HCT116 (cell line): ENCODE results near the gene ZFHX3. TPM values are rescaled to one million over a fixed set of nuclear protein-coding genes. Genes with fewer than 3 reads are reported as not detected.

Source experiments
- ATAC-seq: fragments of 200-7000 bp; cut with Tn5 transposase; 2 replicates; pipeline ENCODE4 v1.9.1; 2020; ENCODE audit warnings: mild to moderate bottlenecking, moderate library complexity
- BruUV-seq: library from RNA; stranded (reverse); fragments of 400-500 nt; replicated peaks from 2 replicates; lab custom pipeline; 2021; lab: Mats Ljungman, UMichigan
- CTCF ChIA-PET: fragments of 300-600 bp; sonication (Branson Sonifier 250); formaldehyde crosslinking; loops from one replicate; lab custom pipeline; 2021; ENCODE audit warnings: antibody characterized with exemption; lab: Charles Lee
- POLR2A ChIA-PET: fragments of 300-600, 350-600 bp; sonication (Branson Sonifier 250); formaldehyde crosslinking; loops from one replicate; lab custom pipeline; 2021; ENCODE audit warnings: antibody characterized with exemption; lab: Charles Lee
- RAD21 ChIA-PET, 2 experiments: fragments of 300-600 bp; sonication (Branson Sonifier 250); formaldehyde crosslinking; loops; one replicate each; lab custom pipeline; 2023; ENCODE audit warnings: low total read pairs in 2 of 2; ENCODE audit not compliant: uncharacterized antibody in 2 of 2, unreplicated experiment in 2 of 2, low non-redundant PET in 1 of 2; lab: Charles Lee
- DNase-seq: peaks from one replicate; pipeline ENCODE4 v3.0.0-alpha.2; 2010; ENCODE audit warnings: low read depth, low spot score
- H2AFZ ChIP-seq: fragments of 200-600 bp; shearing (Covaris generic), sonication (generic); 2 replicates; pipeline ENCODE4 v1.6.1; 2017; ENCODE audit warnings: low read depth, mixed run types, mixed read lengths, antibody characterized with exemption, low read length; ENCODE audit not compliant: poor library complexity, severe bottlenecking
- H3K27ac ChIP-seq: 2 replicates; pipeline ENCODE4 v1.5.1; 2012; ENCODE audit warnings: low read depth, low read length
- H3K27me3 ChIP-seq: fragments of 200-600 bp; sonication (generic); 2 replicates; pipeline ENCODE4 v1.6.1; 2016; ENCODE audit warnings: mixed run types, low read length, mixed read lengths; ENCODE audit not compliant: insufficient read depth
- H3K36me3 ChIP-seq, 2 experiments: fragments of 200-500 bp in 1 of 2; fragments of 200-600 bp in 1 of 2; sonication (Bioruptor generic) in 1 of 2; sonication (generic) in 1 of 2; 2 replicates each; pipeline versions ENCODE4 v1.5.1 to v1.6.1; 2014 to 2016; ENCODE audit warnings: low read length in 2 of 2, inconsistent platforms in 1 of 2, mixed read lengths in 1 of 2, mixed run types in 1 of 2; ENCODE audit not compliant: insufficient read depth in 2 of 2, control insufficient read depth in 1 of 2
- H3K4me1 ChIP-seq, 2 experiments: fragments of 200-600 bp in 1 of 2; sonication (generic) in 1 of 2; 2 replicates each; pipeline versions ENCODE4 v1.5.1 to v1.6.1; 2012 to 2017; ENCODE audit warnings: low read length in 2 of 2, inconsistent platforms in 1 of 2, mild to moderate bottlenecking in 1 of 2, mixed read lengths in 1 of 2, mixed run types in 1 of 2, moderate library complexity in 1 of 2; ENCODE audit not compliant: insufficient read depth in 2 of 2, control insufficient read depth in 1 of 2
- H3K4me2 ChIP-seq: fragments of 200-600 bp; sonication (generic); 2 replicates; pipeline ENCODE4 v1.6.1; 2017; ENCODE audit warnings: mixed run types, low read length, mixed read lengths
- H3K4me3 ChIP-seq, 2 experiments: fragments of 200-600 bp in 1 of 2; sonication (generic) in 1 of 2; replicated peaks in 1 of 2; 2 replicates each; pipeline ENCODE4 v1.5.1; 2011 to 2016; ENCODE audit warnings: low read length in 2 of 2, control low read depth in 1 of 2, low read depth in 1 of 2, mild to moderate bottlenecking in 1 of 2, mixed read lengths in 1 of 2, mixed run types in 1 of 2
- H3K79me2 ChIP-seq: fragments of 200-600 bp; sonication (generic); 2 replicates; pipeline ENCODE4 v1.6.1; 2017; ENCODE audit warnings: mild to moderate bottlenecking, mixed run types, low read length, moderate library complexity, mixed read lengths; ENCODE audit not compliant: insufficient read depth
- H3K9ac ChIP-seq: fragments of 200-600 bp; sonication (generic); 2 replicates; pipeline ENCODE4 v1.6.1; 2016; ENCODE audit warnings: low read length, mixed read lengths
- H3K9me2 ChIP-seq: fragments of 200-600 bp; sonication (generic), shearing (Covaris generic); 2 replicates; pipeline ENCODE4 v1.6.1; 2017; ENCODE audit warnings: mixed run types, mild to moderate bottlenecking, moderate library complexity; ENCODE audit not compliant: insufficient read depth
- H3K9me3 ChIP-seq, 2 experiments: fragments of 200-500 bp in 1 of 2; fragments of 200-600 bp in 1 of 2; sonication (Bioruptor generic) in 1 of 2; sonication (generic) in 1 of 2; 2 replicates each; pipeline ENCODE4 v1.6.1; 2014 to 2017; ENCODE audit warnings: low read length in 2 of 2, mixed read lengths in 2 of 2, inconsistent platforms in 1 of 2, low read depth in 1 of 2, mild to moderate bottlenecking in 1 of 2, mixed run types in 1 of 2, moderate library complexity in 1 of 2; ENCODE audit not compliant: control insufficient read depth in 1 of 2, insufficient read depth in 1 of 2
- H4K20me1 ChIP-seq: fragments of 200-600 bp; sonication (generic), shearing (Covaris generic); 2 replicates; pipeline ENCODE4 v1.6.1; 2017; ENCODE audit warnings: mixed run types, mild to moderate bottlenecking, moderate library complexity; ENCODE audit not compliant: insufficient read depth
- EZH2 ChIP-seq: fragments of 200-600 bp; sonication (generic); IDR thresholded peaks from 2 replicates; pipeline ENCODE4 v1.6.1; 2017; ENCODE audit warnings: antibody characterized with exemption, mixed run types
- EZH2phosphoT487 ChIP-seq: fragments of 200-600 bp; IDR thresholded peaks from 2 replicates; pipeline ENCODE4 v1.6.1; 2018; ENCODE audit warnings: antibody characterized with exemption, borderline replicate concordance
- RAD21 ChIP-seq: IDR thresholded peaks from 2 replicates; pipeline ENCODE4 v1.6.1; 2012; ENCODE audit warnings: low read depth, mild to moderate bottlenecking
- TCF7L2 ChIP-seq: IDR thresholded peaks from 2 replicates; pipeline ENCODE4 v1.7.0; 2011; ENCODE audit warnings: borderline replicate concordance, inconsistent platforms; ENCODE audit not compliant: insufficient read depth, insufficient read length; ENCODE audit errors: extremely low read depth
- intact Hi-C: fragments of 100-400 bp; cut with micrococcal nuclease; formaldehyde crosslinking; loops from 2 replicates; pipeline ENCODE4 v1.10.0; 2022
- total RNA-seq: library from RNA; stranded (reverse); gene quantifications from one replicate; pipeline ENCODE4 v1.2.1, GENCODE V29; 2021; ENCODE audit not compliant: unreplicated experiment
- TF ChIP-seq, protein P1 (sequence below), 3 experiments: fragments of 200-600 bp in 1 of 3; sonication (generic) in 1 of 3; IDR thresholded peaks in 2 of 3; conservative IDR thresholded peaks in 1 of 3; 2 replicates each; pipeline ENCODE4 v1.5.1; 2012 to 2017; ENCODE audit warnings: low read depth in 2 of 3, low read length in 2 of 3, antibody characterized with exemption in 1 of 3, borderline replicate concordance in 1 of 3, control low read depth in 1 of 3, mild to moderate bottlenecking in 1 of 3, mixed read lengths in 1 of 3, mixed run types in 1 of 3, moderate library complexity in 1 of 3; ENCODE audit not compliant: insufficient read depth in 1 of 3

The ZFHX3 gene
- total RNA-seq, 1 experiment from 2014 or later: 6.3 TPM

DNA sequence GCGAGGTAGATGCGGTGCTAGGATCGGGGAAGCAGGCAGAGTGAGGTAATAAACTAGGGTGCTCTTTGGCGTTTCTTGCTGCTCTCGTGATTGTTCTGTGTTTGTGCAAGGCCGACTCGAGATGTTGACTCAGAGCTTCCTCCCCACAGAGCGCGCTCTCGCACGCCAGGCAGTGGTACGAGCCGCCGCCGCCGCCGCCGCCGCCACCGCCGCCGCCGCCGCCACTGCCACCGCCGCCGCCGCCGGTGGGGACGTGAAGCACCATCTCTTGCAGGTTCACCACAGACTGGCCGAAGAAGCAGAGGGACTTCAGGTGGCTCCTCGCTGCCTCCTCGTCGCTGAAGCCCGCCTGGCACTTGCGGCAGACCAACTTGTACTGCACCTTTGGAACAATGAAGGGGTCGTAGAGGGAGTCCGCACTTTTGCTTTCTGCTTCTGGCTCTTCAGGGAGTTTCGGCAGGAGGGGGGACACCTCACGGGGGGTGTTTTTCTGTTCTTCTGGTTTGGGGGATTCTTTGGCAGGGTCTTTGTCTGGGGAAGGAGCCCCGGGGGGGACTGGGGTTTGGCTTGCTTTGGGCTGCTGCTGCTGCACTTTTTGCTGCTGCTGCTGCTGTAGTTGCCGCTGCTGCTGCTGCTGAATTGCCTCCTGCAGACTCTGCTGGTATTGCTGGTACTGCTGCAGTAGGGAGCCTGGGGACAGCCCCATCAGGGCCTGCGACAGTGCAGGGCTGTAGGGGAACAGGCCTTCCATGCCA, 260.2 kb downstream of the ZFHX3 start:
- Histone ChIP-seq H3K36me3 (no peaks in the 10 kb centered on the region), H3K4me1 (no peaks in the 10 kb centered on the region), H3K79me2 (no peaks in the 10 kb centered on the region), H2AFZ (no peak overlapping the region), H3K4me2 (no peak overlapping the region), H3K9me2 (no peaks in the 10 kb centered on the region), H3K9me3 (no peaks in the 10 kb centered on the region), H3K27me3 (no peaks in the 10 kb centered on the region), H4K20me1 (no peaks in the 10 kb centered on the region), H3K9ac (no peak overlapping the region), H3K4me3 (no peak overlapping the region), H3K27ac (no peak overlapping the region)
- ChIA-PET POLR2A (no interaction called here), CTCF (no interaction called here), RAD21 (no interaction called here)
- BruUV-seq: no TSS peak
- ATAC-seq (no peak), DNase-seq (no peak)
- intact Hi-C loops: no loop called here
- TF ChIP-seq EZH2phosphoT487 (no peak), RAD21 (no peak)

- Histone ChIP-seq H3K4me2 (no peak overlapping the region), H2AFZ (no peak overlapping the region), H3K27me3 (no peaks in the 10 kb centered on the region), H3K9me3 (no peaks in the 10 kb centered on the region), H3K9ac (no peak overlapping the region), H3K36me3 (no peaks in the 10 kb centered on the region), H3K4me3 (no peak overlapping the region), H3K79me2 (no peaks in the 10 kb centered on the region), H3K27ac (no peak overlapping the region), H4K20me1 (no peaks in the 10 kb centered on the region), H3K9me2 (no peaks in the 10 kb centered on the region), H3K4me1 (no peaks in the 10 kb centered on the region)
- POLR2A ChIA-PET: no interaction called here
- no TSS peak for BruUV-seq
- RAD21 ChIA-PET: no interaction called here
- DNase-seq (no peak), ATAC-seq (no peak)
- intact Hi-C loops: no loop called here
- CTCF ChIA-PET: no interaction called here
- no peak for TF ChIP-seq TCF7L2
- TF ChIP-seq, protein P1, sequence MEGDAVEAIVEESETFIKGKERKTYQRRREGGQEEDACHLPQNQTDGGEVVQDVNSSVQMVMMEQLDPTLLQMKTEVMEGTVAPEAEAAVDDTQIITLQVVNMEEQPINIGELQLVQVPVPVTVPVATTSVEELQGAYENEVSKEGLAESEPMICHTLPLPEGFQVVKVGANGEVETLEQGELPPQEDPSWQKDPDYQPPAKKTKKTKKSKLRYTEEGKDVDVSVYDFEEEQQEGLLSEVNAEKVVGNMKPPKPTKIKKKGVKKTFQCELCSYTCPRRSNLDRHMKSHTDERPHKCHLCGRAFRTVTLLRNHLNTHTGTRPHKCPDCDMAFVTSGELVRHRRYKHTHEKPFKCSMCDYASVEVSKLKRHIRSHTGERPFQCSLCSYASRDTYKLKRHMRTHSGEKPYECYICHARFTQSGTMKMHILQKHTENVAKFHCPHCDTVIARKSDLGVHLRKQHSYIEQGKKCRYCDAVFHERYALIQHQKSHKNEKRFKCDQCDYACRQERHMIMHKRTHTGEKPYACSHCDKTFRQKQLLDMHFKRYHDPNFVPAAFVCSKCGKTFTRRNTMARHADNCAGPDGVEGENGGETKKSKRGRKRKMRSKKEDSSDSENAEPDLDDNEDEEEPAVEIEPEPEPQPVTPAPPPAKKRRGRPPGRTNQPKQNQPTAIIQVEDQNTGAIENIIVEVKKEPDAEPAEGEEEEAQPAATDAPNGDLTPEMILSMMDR (IDR thresholded peaks at IDR 0.05 in 2 of 3, conservative IDR thresholded peaks at IDR 0.05 in 1 of 3; ENCODE audit: borderline replicate concordance in 1 of 3, insufficient read depth in 1 of 3, low read depth in 2 of 3, low read length in 2 of 3): no peak
- TF ChIP-seq EZH2: no peak
Observed at GRCh38 chr16:72787130-72787513, 260.8 kb downstream of the ZFHX3 start.
